ENCODE results near the gene ST7. TPM values are rescaled to one million over a fixed set of nuclear protein-coding genes. Genes with fewer than 3 reads are reported as not detected.
A peak's percentile ranks its signal among the peaks of the same experiment; 100 is the strongest.

The ST7 gene
- total and polyA plus RNA-seq, 7 donors, result 6.0 to 12.5 (median 7.3) TPM

DNA sequence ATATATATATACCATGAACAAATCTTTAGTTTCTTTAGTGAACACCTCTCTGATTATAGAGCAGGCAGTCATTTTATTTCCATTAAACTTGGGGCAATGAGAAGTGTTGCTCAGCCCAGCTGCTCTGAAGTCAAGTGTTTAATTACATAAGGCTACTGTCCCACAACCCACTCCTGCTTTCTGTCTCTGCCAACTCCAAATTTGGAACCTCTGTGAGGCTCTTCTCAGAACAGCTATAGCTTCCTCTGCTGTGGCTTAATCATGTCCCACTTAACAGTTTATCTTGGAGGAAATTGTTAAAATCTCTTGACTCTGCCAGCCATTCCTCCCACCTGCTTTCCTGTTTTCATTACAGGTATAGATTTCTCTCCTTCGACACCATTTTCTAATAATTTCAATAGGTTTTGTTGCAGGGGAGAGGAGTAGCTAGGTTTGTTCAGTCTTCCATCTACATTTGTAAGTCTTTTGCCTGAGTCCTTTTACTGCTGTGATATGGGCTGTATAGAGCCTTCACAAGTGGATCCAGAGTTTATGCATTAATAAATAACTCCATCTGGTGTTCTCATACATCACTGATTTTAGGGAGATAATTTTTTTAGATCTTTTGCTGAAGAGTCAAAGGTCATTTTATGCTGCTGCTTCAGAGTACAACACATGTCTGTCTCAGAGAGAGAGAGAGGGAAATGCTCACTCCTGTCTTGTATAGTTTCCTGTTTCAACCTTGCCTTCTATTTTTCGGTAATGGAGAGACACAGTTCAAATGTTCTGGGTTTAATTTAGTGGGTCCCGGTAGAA lies 199.1 kb downstream of the ST7 start:
- intact Hi-C loops (cut with DNase I), result no loop called here
- Histone ChIP-seq H3K36me3 (ENCODE audit: insufficient read depth in 1 of 2, low read depth in 1 of 2) (no peaks in the 10 kb centered on the region), H3K27ac (peak overlapping the region; percentile 27), H3K27me3 (ENCODE audit: insufficient read depth in 3 of 3, low read length in 2 of 3) (no peaks in the 10 kb centered on the region), H3K4me1 (peaks cover 35% of the 10 kb centered on the region), H3K9me3 (no peaks in the 10 kb centered on the region), H3K4me3 (no peak overlapping the region)
- 53 to 78% (median 58%) methylated on average over 3 of the region's 3 CpGs for WGBS, 3 donors
- DNase-seq (no peak), ATAC-seq (peak; percentile 61 to 78 (median 75))
- TF ChIP-seq CTCF (IDR thresholded peaks at IDR 0.05), result no peak

GRCh38 chr7:117153016-117153545 lies 199.8 kb downstream of the ST7 start:
- no peak overlapping the region for H3K27ac ChIP-seq
- H3K9me3 ChIP-seq, result no peaks in the 10 kb centered on the region
- no peak for TF ChIP-seq CTCF (IDR thresholded peaks at IDR 0.05)
- 79 to 88% (median 81%) methylated on average over 1 of the region's 1 CpG for WGBS, 3 donors
- no peak for DNase-seq
- no peak for ATAC-seq
- intact Hi-C loops (cut with DNase I), result no loop called here
- no peak overlapping the region for H3K4me3 ChIP-seq
- no peaks in the 10 kb centered on the region for H3K27me3 ChIP-seq (ENCODE audit: insufficient read depth in 3 of 3, low read length in 2 of 3)
- H3K36me3 ChIP-seq (ENCODE audit: insufficient read depth in 1 of 2, low read depth in 1 of 2), result no peaks in the 10 kb centered on the region
- peaks cover 41% of the 10 kb centered on the region for H3K4me1 ChIP-seq

DNA sequence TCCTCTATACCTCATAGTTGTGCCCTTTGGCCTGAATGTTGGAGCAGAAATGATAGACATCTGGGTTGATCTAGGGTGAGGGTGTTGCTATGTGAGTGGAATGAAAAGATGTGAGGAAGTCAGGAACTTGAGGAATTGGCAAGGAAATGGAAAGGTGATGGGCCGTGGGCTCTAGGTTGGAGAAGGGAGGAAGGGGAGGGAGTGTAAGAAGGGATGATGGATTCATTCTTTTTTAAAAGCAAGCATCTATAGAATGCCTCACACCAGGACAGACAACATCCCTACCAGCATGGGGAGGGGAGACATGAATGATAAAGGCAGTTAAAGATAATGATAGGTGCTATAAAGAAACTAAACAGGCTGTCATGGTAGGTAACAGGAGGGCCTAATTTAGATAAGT lies 201.4 kb downstream of the ST7 start:
- ATAC-seq (no peak), DNase-seq (no peak)
- H3K27me3 ChIP-seq (ENCODE audit: insufficient read depth in 3 of 3, low read length in 2 of 3), result no peaks in the 10 kb centered on the region
- peak overlapping the region; percentile 59 for H3K27ac ChIP-seq
- WGBS, 3 donors, result 83 to 100% (median 90%) methylated on average over 1 of the region's 1 CpG
- H3K36me3 ChIP-seq (ENCODE audit: insufficient read depth in 1 of 2, low read depth in 1 of 2), result no peaks in the 10 kb centered on the region
- TF ChIP-seq CTCF (IDR thresholded peaks at IDR 0.05), result no peak
- peaks cover 41% of the 10 kb centered on the region for H3K4me1 ChIP-seq
- no peak overlapping the region for H3K4me3 ChIP-seq
- H3K9me3 ChIP-seq, result no peaks in the 10 kb centered on the region
- intact Hi-C loops (cut with DNase I), result no loop called here

DNA sequence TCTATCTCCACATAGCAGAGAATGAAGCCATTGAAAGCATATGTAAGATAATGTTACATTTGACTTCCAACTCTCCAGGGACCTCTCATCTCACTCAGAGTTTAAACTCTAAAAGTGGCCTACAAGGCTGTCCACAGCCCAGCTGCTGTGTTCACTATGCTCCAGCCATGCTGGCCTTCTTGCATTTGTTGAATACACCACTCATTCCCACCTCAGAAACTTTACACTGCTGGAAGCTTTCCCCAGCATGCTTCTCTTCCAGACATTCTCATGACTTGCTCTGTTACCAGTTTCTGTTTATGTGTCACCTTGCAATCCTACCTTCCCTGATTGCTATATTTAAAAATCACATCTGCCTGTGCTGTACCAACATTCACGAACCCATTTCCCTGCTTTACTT lies 202.4 kb downstream of the ST7 start:
- no peak for TF ChIP-seq CTCF (IDR thresholded peaks at IDR 0.05)
- Histone ChIP-seq H3K4me1 (peaks cover 41% of the 10 kb centered on the region), H3K27me3 (ENCODE audit: insufficient read depth in 3 of 3, low read length in 2 of 3) (no peaks in the 10 kb centered on the region), H3K36me3 (ENCODE audit: insufficient read depth in 1 of 2, low read depth in 1 of 2) (no peaks in the 10 kb centered on the region), H3K4me3 (no peak overlapping the region), H3K9me3 (no peaks in the 10 kb centered on the region), H3K27ac (peak overlapping the region; percentile 59)
- ATAC-seq (peak; percentile 79 to 85 (median 82)), DNase-seq (no peak)
- intact Hi-C loops (cut with DNase I), result no loop called here
- WGBS, 3 donors, result 21 to 68% (median 42%) methylated on average over 1 of the region's 1 CpG
